ENCODE results near the gene ASCC3.
"Not testable (repeated sequence)": the region's sequence is repeated elsewhere in the genome, so short reads cannot be mapped to it uniquely, and the experiment has no call there.

ASCC3 gene

DNA sequence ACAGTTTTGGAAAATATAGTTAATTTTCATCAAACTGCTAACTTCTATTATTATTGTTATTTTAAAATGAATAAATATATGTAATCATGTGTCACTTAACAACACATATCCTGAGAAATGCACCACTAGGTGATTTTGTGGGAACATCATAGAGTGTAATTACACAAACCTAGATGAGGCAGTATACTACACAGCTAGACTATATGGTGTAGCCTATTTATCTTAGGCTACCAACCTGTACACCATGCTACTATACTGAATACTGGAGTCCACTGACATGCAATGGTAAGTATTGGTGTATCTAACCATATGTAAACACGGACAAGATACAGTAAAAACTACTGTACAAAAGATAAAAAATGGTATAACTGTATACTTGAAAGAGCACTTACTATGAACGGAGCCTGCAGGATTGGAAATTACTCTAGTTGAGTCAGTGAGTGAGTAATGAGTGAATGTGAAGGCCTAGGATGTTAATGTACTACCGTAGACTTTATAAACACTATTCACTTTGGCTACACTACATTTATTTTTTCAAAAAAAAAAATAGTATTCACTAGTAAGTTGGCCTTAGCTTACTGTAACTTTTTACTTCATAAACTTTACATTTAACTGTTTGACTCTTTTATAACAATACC is 72.4 kb downstream of the ASCC3 start:
- in situ Hi-C loops (cut with MboI; ENCODE audit: low sequenced_read_pairs): no loop called here

DNA sequence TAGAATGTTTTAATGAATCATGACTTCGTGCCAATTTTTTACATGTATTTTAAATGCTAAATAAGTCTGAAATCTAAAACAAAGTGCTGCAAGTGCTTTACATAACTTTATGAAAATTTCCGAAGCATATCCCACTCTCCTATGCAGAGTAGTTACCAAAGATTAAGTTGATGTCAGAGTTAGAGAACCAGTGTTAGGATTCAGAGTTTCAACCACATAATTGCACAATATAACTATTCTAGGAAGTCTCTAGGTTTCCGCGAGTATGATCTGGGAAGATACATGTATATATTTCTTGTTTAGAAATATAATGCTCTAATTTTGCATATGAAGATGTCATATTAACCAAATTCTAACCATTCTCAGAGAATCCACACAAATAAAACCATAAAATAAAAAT is 74.8 kb downstream of the ASCC3 start:
- in situ Hi-C loops (cut with MboI; ENCODE audit: low sequenced_read_pairs): no loop called here

DNA sequence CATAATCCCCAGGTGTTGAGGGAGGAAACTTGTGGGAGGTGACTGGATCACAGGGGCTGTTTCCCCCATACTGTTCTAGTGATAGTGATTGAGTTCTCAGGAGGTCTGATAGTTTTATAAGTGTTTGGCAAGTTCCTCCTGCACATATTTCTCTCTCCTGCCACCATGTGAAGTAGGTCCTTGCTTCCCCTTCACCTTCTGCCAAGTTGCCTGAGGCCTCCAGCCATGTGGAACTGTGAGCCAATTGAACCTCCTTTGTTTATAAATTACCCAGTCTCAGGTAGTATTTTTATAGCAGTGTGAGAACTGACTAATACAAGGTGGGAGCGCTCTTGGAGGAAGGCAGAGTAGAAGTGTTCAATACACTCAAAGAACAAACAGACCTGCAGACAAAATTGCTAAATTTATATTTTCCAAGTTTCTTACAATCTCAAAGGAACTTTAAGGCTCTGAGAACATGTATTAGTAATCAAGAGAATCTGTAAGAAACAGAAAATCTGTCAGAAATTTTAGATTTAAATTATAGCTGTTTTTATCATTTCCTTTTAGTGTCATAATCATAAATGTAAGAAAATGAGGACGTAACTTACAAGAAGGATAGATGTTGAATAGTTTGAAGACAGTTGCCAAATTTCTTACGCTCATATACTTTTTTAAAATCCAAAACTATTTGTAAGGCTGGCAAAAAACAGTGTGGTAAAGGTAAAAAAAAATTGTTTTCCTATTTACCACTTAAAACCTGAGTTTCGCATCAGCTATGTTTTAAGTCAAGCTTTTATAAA is 77.7 kb downstream of the ASCC3 start:
- in situ Hi-C loops (cut with MboI; ENCODE audit: low sequenced_read_pairs): no loop called here

DNA sequence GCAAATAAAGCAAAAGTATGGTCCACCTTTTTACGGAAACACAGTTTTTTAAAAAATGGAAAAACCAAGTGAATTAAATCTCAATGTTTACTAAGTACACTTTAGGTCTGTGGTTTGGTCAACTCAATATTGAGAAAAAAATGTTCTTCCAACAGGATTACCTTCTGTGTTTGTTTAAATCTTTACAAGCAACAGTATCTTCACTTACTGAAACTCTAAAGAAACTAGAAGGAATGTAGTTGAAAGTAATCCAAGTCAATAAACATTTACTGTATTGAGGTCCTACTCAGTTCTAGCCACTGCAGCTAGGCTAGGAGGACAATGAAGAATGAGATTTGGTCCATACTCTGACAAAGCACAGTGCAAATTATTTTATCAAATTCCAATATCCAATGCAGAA is 80.1 kb downstream of the ASCC3 start:
- in situ Hi-C loops (cut with MboI; ENCODE audit: low sequenced_read_pairs): no loop called here

DNA sequence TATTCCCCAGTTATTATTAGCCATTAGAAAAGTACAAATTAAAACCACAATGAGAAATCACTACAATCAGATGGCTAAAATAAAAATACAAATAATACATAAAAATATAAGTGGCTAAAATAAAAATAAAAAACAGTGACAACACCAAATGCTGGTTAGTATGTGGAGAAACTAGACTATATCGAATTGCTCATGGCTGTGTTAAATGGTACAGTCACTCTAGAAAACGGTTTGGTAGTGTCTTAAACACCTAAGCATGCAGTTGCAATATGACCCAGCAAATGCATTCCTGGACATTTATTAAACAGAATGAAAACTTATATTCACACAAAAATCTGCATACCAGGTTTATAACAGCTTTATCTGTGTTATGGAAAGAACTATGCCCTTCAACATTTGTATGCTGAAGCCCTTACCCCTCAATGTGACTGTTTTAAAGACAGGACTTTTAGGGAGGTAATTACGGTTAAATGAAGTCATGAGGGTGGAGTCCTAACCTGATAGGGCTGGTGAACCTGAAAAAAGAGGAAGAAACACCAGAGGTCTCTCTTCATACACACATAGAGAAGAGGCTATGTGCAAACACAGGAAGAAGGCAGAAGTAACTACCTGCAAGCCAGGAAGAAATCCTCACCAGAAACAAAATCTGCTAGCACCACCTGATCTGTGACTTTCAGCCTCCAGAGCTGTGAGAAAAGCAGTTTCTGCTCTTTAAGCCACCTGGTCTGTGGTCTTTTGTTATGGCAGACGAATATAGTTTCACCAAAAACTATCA is 84.9 kb downstream of the ASCC3 start:
- in situ Hi-C loops (cut with MboI; ENCODE audit: low sequenced_read_pairs): no loop called here

DNA sequence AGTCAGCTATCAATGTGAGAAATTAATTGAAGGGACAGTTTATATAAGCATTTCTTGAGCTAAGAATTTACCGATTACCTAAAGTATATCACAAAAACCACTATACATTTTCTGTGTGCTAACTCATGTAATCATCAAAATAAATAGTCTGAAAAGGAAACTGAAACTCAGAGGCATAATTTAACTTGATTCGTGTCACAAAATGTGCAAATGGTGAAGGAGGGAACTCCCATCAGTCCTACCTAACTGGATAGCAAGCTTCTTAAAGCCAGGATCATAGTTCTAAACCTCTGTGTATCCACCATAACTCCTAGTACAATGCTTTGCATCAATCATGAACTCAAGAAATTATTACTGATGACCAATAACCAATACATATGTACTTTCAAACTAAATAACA is 91.0 kb downstream of the ASCC3 start:
- in situ Hi-C loops (cut with MboI; ENCODE audit: low sequenced_read_pairs): no loop called here

DNA sequence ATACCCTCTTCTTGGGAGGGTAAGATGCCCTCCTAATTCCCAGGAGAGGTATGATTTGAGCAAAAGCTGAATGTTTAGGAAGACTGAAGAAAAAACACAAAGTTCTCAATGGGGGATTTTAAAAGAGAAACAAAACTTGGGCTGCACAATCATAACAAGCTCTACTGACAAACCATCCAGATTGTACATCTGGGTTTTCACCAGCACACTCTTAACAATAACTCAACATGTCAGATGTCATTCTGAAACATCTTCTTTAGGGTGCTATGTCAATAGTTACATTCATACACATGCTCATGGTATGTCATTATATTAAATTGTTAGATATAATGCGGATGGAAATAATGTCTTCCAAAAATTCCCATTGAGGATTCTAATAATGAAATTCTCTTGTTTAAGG is 95.1 kb downstream of the ASCC3 start:
- in situ Hi-C loops (cut with MboI; ENCODE audit: low sequenced_read_pairs): no loop called here

DNA sequence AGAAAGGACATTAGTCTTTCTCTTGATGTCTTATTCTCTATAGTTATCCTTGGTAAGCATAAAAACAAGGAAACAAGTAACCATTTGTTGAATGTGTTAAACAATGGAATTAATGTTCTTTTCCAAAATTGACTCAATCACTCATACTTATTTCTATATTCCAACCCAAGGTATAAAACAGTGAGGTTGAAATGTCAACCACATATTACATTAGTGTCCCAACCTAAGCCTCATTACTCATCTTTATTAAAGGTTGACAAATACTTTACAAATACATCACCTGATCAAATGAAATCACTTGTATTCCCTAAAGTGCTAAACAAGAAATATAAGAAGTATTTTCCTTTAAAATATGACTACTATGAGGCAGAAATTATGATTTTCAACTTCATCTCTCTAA is 100.5 kb downstream of the ASCC3 start:
- in situ Hi-C loops (cut with MboI; ENCODE audit: low sequenced_read_pairs): no loop called here

DNA sequence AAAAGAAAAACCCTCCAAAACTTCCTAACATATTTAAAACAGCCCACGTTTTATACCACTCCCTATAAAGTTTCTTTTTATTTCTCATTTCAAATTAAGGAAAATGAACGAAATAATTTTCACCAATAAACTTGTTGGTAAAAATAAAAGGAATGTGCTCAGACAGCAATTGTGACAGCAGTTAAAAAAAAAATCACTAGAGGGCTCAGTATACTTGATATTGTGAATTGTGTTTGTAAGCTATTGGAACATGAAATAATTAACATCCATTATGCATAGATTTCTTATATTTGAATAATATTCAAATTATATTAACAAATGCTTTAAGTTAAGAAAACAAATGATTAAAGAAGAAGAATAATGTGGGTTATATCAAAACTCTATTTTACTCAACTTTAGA is 105.5 kb downstream of the ASCC3 start:
- in situ Hi-C loops (cut with MboI; ENCODE audit: low sequenced_read_pairs): no loop called here

DNA sequence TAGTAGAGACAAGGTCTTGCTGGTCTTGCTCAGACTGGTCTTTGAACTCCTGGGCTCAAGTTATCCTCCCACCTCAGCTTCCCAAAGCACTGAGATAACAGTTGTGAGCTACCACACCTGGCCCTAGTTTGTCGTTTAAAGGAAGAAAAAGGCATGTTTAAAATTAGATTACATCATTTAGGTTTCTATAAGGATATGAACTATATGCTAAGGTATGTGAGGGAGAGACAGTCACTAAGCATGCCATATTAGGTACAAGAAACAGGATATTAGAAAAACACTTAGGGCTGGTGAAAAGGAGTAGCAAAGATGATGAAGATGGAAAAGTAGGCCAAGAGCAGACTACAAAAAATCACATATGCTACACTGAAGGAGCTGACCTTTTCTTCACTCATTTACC is 106.4 kb downstream of the ASCC3 start:
- in situ Hi-C loops (cut with MboI; ENCODE audit: low sequenced_read_pairs): no loop called here

DNA sequence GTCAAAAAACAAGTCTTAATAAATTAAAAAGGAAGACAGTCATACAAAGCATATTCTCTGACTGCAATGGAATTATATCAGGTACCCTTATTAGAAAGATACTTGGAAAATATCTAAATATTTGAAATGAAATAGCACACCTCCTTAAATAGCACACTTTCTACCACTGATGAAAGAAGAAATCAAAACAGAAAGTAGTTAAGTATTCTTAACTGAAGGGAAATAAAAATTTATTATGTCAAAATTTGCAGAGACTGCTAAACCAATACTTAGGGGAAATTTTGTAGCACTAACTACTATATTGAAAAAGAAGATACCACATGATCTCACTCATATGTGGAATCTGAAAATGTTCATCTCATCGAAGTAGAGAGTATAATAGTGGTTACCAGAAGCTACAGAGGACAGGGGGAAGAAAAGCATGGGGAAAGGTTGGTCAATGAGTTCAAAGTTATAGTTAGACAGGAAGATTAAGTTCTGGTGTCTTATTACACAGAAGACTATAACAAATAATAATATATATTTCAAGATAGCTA is 112.2 kb downstream of the ASCC3 start:
- in situ Hi-C loops (cut with MboI; ENCODE audit: low sequenced_read_pairs): no loop called here

DNA sequence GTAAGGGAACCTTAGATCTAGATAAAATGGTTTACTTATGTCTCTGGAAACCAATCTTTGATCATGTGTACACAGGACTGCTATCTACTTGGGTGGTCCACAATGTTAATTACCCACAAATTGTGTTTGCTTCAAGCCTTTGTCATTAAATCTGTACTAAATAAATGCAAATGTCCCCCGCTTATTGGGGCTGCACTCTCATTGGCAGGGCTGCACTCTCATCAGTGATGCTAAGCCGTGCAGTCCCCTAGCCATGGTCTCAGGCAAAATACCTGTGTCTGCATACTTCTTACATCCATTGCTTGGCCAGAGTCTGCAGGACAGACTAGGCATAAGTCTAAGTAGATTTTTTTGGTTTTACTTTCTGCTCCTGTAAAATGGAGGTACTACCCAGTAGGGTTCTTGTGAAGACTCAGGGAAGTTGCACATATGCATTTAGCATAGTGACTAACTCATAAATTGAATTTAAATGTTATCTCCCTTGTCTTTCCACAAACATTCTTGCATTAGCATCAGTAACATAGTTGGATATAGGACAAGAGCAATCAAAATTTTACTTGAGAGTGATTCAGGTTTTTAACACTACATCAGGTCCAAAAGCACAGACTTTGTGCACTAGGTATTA is 117.4 kb downstream of the ASCC3 start:
- in situ Hi-C loops (cut with MboI; ENCODE audit: low sequenced_read_pairs): no loop called here

DNA sequence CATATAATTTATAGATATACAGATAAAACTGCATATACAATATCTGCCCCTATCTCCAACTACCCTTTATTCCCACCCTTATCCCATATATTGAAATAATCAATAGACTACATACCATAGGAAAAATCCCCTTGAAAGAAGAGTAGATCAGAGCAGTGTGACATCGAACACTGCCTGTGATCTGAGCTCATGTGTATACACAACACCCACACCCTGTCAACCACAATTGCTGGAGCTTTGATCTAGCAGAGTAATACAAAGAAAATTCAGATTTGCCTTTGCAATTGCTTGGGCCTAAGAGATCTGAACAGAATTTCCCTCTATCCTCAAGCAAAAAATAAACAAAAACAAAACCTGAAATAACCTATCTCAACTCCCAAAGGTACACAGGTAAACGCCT is 119.3 kb downstream of the ASCC3 start:
- in situ Hi-C loops (cut with MboI; ENCODE audit: low sequenced_read_pairs): no loop called here

DNA sequence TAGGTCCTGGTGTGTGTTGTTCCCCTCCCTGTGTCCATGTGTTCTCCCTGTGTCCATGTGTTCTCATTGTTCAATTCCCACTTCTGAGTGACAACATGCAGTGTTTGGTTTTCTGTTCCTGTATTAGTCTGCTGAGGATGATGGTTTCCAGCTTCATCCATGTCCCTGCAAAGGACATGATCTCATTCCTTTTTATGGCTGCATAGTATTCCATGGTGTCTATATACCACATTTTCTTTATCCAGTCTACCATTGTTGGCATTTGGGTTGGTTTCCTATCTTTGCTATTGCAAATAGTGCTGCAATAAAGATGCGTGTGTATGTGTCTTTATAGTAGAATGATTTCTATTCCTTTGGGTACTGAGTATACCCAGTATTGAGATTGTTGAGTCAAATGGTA is 122.7 kb downstream of the ASCC3 start:
- in situ Hi-C loops (cut with MboI; ENCODE audit: low sequenced_read_pairs): not testable (repeated sequence)

DNA sequence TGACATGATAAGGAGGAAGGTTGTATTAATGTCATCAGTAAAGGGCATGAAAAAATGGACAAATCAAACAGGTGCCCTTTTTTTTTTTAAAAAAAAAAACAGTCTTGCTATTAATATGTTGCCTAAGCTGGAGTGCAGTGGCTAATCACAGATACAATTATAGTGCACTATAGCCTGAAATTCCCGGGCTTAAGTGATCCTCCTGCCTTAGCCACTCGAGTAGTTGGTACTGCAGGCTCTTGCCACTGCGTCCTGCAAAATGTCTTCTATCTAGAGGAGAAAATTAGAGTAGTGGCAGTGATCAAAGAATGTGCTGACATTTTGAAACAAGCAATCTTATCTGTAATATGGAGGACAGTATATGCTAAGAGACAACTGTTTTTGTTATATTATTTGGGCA is 127.7 kb downstream of the ASCC3 start:
- in situ Hi-C loops (cut with MboI; ENCODE audit: low sequenced_read_pairs): no loop called here

DNA sequence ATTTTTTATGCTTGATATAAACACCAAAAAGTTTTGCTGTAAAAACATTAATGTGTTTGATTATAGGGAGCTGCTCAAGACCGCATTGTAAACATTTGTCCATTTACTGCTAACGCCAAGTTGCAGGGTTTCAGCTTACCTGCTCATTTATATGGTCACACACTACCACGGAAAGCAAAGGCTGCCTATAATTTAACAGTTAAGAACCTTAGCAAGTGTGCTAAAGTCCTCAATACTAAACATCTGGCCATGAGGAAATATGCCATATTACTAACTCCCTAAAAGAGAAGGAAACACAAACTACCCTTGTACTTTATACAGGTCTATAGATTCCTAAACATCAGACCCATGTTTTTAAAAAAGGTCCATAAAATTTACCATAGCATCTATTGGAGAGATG is 129.5 kb downstream of the ASCC3 start:
- in situ Hi-C loops (cut with MboI; ENCODE audit: low sequenced_read_pairs): no loop called here

DNA sequence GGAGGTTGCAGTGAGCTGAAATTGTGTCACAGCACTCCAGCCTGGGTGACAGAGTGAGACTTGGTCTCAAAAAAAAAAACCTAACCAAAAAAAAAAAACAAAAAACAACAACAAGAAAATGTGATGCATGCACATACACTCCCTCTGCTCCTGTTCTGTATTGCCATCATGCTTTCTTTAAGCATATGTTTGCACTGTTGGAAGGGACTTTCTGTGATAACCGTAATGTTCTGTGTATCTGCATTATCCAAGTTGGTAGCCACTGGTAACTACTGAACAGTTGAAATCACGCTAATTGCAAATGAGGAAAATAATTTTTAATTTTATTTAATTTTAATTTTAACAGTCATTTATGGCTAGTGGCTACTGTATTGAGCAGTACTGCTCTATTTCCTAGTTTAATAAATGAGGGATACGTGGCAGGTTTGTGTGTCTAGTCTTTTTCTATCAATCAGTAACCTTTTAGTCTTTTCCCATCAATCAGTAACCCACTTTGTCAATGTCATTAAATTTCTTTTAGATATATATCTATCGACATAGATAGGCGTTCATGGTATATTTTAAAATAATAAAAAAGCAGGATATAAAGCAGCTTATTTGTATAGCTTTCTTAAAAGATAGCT is 135.6 kb downstream of the ASCC3 start:
- in situ Hi-C loops (cut with MboI; ENCODE audit: low sequenced_read_pairs): no loop called here

DNA sequence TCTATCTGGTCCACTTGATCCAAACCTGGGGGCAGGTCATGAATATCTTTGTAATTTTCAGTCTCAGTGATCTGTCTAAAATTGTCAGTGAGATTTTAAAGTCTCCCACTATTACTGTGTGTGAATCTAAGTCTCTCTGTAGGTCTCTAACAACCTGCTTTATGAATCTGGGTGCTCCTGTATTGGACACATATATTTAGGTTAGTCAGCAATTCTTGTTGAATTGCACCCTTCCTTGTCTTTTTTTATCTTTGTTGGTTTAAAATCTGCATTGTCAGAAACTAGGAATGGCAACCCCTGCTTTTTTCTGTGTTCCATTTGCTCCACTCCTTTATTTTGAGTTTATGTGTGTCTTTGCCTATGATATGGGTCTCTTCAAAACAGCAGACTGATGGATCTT is 140.7 kb downstream of the ASCC3 start:
- in situ Hi-C loops (cut with MboI; ENCODE audit: low sequenced_read_pairs): no loop called here

DNA sequence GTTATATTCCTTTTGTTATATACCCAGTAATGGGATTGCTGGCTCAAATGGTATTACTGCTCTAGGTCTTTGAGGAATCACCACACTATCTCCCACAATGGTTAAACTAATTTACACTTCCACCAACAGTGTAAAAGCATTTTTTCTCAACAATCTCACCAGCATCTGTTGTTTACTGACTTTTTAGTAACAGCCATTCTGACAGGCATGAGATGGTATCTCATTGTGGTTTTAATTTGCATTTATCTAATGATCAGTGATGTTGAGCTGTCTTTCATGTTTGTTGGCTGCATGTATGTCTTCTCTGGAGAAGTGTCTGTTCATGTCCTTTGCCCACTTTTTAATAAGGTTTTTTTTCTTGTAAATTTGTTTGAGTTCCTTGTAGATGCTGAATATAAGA is 143.4 kb downstream of the ASCC3 start:
- in situ Hi-C loops (cut with MboI; ENCODE audit: low sequenced_read_pairs): not testable (repeated sequence)

DNA sequence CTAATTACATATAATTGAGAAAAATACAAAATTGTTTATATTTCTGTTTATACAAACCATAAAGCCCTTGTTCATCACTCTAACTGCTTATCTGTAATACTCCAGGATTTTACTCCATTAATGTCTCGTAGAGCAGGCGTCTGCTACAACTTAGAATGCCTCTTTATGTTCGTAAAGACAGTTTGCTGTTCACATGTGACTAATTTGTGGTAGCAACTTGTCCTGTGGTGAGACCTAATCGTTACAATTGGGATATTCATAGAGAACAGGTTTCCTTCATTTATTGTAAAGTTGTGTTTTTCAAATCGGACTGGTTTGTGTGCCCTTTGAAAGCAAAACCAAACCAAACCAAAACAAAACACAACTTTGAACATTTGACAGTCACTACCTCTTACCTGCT is 149.7 kb downstream of the ASCC3 start:
- in situ Hi-C loops (cut with MboI; ENCODE audit: low sequenced_read_pairs): no loop called here

All from HL-60/S4 (cell line).